Endometrium (tissue), 2 donors: ENCODE measurements around the gene TNP1.

Experiments used
- FAIRE-seq: peaks from 2 replicates; lab custom pipeline; 2012; peaks lifted over from hg19 to GRCh38; lab: Jason Lieb, UNC
- donor health status: control.
- donor health status: control.

Gene TNP1

GRCh38 chr2:216873573-216873972, 13.7 kb upstream of the TNP1 start:
- FAIRE-seq = no peak

- FAIRE-seq = no peak
These were observed 12.8 kb upstream of the TNP1 start for GRCh38 chr2:216872624-216873023.

- FAIRE-seq = no peak
These were observed 12.2 kb upstream of the TNP1 start for GRCh38 chr2:216872040-216872439.

DNA sequence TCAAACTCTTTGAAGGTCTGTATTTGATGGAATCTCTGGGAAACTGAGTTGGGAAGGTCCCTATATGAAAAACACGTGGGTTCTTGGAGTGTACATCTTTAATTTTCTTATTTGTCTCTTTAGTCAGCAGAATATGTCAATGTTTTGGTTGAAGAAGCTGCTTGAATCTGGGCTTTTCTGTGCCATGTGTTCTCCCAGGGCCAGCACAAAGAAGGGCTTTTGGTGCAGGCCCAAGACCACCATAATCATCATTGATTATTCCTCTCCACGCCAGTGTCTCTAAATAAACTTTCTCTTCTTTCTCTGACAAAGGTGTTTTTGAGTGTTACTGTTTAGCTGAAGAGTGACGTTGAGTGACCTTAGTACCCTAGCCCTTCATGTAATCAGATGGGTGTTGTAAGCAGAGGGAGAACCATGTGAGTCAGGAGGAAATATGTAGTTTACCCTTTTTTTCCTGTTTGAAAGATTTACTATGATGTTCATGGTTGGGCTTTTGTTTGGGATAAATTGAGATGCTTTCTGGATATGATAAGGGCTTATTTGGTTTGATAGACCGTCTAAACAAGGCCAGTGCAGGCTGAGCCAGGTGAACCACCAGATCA, 11.6 kb upstream of the TNP1 start:
- no peak for FAIRE-seq

DNA sequence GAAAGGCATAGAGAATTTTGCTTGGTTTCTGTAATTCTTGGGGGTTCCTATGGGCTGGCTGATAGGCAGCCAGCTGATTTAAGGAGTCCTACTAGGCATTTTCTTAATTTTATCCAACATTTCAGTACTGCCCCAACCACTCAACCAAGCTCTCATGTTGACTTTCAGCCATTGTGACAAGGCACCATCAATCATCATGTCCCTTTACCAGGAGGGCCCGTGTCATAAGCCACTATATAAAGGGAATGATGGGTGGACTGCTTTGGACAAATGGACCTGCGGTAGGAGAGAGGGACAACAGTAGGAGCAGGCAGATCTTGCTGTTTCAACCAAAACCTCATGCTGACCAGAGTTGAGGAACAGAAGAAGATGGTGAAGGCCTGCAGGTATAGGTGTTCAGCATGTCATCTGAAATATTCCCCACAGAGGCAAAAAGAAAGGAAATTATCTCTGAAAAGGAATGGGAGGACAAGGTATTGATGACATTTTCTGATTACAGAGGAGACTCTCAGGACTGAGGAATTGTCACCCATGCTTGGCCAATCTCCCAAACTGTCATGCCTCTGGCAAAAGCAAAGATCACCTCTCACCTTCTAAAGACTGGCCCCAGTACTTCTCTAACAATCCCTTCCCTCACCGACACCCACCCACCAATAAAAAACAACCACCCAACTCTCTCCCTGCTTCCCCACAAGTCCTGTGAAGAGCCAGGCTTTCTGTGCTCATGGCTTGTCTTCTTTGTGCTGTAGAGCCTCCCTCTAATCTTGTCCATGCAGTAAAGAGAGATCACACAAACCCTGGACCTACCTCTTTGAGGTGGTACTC, 10.9 kb upstream of the TNP1 start:
- FAIRE-seq = no peak

DNA sequence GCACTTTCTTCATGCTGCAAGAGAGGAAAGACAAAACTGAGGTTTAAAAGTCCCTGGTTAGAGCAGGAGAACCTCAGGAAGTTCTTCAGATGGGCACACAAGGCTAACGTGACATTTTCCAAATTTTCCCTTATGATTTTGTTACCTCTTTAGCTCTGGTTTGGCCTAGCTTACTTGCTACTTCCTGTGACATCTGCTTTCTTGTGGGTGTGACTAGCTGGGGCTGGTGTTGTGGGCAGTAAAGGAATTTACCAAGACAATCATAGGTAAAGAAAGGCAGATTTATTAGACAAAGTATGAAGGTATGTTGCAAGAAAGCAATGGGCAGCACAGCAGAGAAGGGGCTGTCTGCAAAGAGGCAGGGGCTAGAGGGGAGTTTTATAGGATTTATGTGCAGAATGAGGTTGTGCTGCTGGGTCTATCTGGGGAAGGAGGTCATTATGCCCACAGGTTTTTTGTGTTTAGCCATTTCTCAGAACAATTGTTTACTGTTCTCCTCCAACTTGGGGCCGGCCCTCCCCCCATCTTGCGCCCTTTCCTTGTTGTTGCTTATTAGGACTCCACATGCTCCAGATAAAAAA, 6.7 kb upstream of the TNP1 start:
- no peak for FAIRE-seq

GRCh38 chr2:216865658-216866057, 5.8 kb upstream of the TNP1 start:
- FAIRE-seq = no peak

GRCh38 chr2:216863946-216864345, 4.1 kb upstream of the TNP1 start:
- no peak for FAIRE-seq

- no peak for FAIRE-seq
These were observed 2.9 kb upstream of the TNP1 start for GRCh38 chr2:216862628-216863398.

DNA sequence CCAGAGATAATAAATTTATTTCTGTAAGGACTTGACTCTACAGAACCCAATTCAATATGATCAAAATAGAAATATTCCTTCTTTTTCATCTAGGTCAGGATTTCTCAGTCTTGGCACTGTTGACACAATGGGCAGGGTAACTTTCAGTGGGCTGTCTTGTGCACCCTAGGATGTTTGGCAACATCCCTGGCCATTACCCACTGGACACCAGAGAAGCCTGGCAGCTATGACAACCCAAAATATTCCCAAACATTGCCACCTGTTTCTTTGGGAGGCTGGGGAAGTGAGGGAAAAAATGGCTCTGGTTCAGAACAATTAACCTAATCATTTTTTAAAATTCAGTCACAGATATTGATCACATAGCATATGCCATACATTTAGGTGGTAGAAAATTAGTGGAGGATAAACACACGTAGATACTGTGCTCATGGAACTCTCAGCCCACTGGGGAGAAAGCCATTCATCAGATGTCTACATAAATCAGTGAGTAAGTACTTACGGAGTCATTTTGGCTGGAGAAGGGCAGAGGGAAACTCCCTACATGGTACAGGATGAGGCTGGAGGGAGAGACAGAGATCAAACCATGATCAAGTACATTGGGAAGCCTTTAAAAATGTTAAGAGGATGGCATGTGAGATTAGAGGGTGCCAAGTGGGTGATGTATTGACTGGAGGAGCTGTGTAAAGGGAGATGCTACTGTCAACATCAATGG, 718 bp upstream of the TNP1 start:
- no peak for FAIRE-seq

GRCh38 chr2:216858312-216858711, 1.6 kb downstream of the TNP1 start:
- FAIRE-seq = no peak

DNA sequence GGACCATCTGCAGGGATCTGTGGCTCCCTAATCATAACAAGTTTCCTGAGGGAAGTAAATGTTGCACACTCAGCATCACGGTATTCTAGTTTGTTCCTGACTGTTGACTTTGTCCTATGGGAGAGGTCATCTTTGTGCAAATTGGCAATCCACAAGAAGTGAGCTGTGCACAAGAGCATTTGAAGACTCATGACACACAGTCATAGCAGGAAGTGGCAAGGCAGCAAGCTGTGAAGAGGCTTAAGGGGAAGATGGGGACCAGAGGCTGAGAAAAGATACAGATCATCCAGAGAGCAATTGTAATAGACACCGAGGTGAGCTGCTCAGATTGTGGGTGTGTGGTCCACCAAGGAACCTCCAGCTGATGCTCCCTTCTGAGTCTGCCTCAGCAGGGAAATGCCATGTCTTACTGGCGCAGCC, 2.7 kb downstream of the TNP1 start:
- no peak for FAIRE-seq

DNA sequence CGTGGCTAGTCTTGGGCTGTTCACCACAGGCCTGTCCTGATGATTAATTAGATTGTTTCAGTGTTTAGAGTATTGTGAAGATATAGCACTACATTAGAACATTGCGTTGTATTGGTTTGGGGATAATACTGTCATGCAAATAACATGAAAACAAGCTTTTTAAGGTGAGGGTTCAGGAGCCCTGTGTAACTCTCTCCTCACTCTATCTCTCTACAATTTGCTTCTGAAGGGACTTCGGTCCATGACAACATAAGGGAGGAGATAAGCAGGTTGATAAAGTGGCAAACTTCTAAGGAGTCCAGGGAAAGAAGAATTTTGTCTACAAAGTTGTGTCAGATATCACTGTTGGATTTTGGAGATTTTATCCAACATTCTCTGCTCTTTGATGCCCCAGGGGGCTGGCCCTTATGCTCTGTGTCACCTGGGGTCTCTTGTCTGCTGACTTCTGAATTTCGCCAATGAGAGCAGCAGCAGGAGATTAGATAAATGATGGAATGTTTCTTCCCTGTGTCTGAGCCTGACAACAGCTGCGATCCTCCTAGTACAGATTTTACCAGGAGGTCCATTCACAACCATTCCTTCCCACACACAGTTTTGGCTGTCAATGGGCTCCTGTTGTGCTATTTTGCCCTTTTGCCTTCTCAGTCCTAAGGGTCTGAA, 3.3 kb downstream of the TNP1 start:
- no peak for FAIRE-seq

DNA sequence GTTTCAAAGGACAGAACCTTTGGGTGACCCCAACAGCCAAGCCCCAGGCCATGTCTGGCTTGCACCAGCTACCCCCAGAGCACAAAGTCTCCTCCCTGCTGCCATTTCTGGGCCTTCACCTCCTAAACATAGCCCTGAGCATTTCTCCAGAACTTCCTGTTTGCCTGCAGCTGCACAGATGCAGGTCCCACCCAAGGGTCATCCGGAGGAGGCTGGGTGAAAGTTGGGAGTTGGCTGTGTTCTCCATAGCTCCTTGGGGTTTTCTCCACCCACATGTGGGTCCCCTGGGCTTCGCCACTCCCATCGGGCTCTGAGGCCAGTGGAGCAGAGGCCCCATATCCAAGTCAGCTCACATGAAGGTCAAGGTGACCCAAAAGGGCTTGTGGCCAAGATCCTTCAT, 4.3 kb downstream of the TNP1 start:
- FAIRE-seq = peak; percentile 46

GRCh38 chr2:216855079-216855478, 4.8 kb downstream of the TNP1 start:
- FAIRE-seq = no peak

DNA sequence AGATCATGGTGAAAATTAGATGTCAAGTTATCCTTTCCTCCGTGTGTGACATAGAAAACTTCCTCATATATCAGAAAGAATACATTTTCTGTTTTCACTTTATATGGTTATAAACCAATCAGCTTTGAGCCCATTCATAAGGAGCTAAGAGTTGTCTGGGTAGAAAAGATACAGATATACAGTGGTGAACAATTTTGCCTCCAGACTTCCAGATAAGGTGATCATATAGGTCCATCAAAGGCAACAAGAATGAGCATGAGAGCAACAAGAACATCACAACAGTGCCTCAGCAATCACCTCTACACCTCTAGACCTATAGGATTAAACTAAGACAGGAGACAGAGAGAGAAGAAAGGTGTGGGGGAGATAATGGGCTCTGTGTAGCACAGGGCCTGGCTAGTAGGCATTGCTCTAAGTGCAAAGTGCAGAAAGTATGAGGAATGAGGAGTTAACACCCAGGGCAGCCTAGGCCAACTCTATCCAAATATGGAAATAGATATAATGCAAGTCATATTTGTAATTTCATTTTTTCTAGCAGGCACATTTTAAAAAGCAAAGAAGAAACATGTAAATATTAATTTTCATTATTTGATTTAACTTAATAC, 8.3 kb downstream of the TNP1 start:
- no peak for FAIRE-seq

DNA sequence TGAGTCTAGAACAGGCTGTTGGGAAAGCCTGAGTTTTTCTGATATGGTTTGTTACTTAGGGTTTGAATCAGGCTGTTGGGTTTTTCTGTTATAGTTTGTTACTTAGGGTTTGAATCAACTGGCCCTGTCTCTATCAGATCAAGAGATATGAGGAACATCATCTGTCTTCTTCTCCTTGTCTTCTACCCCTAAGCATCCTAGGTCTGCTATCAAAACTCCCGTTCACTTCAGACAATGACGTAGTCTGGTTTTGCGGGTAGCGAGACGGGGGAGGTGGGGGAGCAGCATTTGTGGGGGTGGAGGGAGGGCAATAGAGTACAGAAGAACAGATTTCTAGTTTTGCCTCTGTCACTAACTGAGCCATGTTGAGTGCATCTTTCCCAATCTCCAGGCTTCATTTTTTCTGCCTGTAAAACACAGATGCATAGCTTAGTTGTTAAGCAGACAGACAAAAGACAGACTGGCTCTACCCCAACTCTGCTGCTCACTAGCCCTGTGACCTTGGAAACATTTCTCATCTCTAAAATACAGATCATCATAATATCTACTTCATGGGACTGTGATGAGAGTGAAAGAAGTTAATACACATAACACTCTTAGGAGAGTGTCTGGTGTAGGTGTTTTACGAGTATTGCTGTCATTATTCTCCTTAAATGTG, 9.1 kb downstream of the TNP1 start:
- no peak for FAIRE-seq

- no peak for FAIRE-seq
These were observed 9.9 kb downstream of the TNP1 start for GRCh38 chr2:216849987-216850386.

DNA sequence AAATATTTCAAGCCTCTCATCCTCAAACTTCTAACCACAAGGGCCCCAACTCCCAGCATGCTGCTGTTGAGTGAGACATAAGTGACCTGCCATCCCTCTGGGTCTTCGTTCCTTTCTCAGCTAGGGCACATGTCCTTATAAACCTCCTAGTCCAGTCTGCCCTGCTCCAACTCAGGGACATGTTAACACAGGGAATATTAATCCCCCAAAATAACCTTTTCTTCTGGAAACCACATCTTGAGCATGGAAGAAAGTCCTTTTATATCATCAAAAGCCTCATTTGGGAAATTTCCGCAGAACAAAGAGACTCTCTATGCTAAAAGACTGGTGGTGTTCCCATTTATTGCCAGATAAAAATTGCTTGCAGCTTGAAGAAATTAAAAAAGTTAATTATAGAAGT, 14.4 kb downstream of the TNP1 start:
- no peak for FAIRE-seq

DNA sequence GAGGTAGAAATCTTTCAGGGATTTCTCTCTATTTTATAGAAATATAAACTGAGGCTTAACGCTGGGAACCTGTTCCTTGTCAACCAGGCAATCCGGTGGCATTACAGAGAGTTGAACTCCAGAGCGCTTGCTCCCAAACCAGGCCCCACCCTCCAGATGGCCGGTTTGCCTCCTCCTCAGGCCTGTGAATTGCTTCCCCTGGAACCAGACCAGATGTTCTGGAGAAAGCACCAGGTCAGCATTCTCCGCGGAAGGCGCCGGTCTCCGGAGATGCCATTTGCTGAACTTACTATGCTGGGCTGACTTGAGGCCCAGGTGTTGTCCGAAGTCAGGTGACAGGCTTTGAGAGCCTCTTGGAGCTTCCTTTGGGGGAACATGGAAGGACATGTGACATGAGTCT, 17.2 kb downstream of the TNP1 start:
- no peak for FAIRE-seq

DNA sequence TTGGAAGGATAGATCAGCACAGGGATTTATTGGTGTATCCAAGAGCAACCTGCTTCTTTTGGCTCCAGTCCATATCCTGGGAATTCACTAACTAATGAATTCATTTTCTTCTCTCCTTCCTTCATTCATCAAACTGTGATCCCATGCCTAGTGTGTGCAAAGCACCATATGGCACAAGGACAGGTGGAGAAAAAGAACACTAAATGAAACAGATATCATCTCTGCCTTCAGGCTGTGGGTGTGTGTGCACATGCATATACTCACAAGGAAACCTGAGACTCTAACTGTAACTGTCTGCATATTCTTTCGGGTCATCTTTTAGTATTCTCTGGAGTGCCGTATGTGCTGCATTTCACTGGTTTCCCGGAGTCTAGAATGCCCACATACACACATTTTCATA, 20.2 kb downstream of the TNP1 start:
- FAIRE-seq = no peak
